Psoas muscle (tissue), 8 donors: ENCODE results near the gene SPAG16. TPM values are rescaled to one million over a fixed set of nuclear protein-coding genes. Genes with fewer than 3 reads are reported as not detected.

Experiments
- ATAC-seq, 4 donors: fragments of 200-7000 bp; cut with Tn5 transposase; one replicate each; pipeline ENCODE4 v1.9.1; 2020; ENCODE audit warnings: moderate library complexity in 3 of 4, mild to moderate bottlenecking in 2 of 4
- DNase-seq, 2 donors: peaks; one replicate each; pipeline ENCODE4 v3.0.0-alpha.2; 2020
- H3K27ac ChIP-seq: fragments of 200-600 bp; one replicate; pipeline ENCODE4 v1.8.0; 2022
- H3K27me3 ChIP-seq, 3 donors: fragments of 200-600 bp in 1 of 3; one replicate each; pipeline versions ENCODE4 v1.6.1 to v1.8.0; 2013 to 2022; ENCODE audit warnings: low read length in 2 of 3, mild to moderate bottlenecking in 2 of 3, moderate library complexity in 1 of 3; ENCODE audit not compliant: insufficient read depth in 3 of 3
- H3K36me3 ChIP-seq, 2 donors: fragments of 200-600 bp in 1 of 2; one replicate each; pipeline versions ENCODE4 v1.6.1 to v1.8.0; 2013 to 2022; ENCODE audit warnings: low read depth in 1 of 2, mild to moderate bottlenecking in 1 of 2, moderate library complexity in 1 of 2; ENCODE audit not compliant: insufficient read depth in 1 of 2
- H3K4me1 ChIP-seq: fragments of 200-600 bp; one replicate; pipeline ENCODE4 v1.8.0; 2022
- H3K4me3 ChIP-seq: fragments of 200-600 bp; one replicate; pipeline ENCODE4 v1.8.0; 2022; ENCODE audit warnings: mild to moderate bottlenecking
- H3K9me3 ChIP-seq: fragments of 200-600 bp; one replicate; pipeline ENCODE4 v1.8.0; 2022
- WGBS, 3 donors: extraction: QIAGEN DNeasy Blood & Tissue Kit; methylation state at CpG; one replicate each; pipeline versions ENCODE4 v1.1.6 to v1.1.7; 2013; 5-methylcytosine and 5-hydroxymethylcytosine counted together
- intact Hi-C, 2 donors: fragments of 100-400 bp; cut with DNase I; formaldehyde crosslinking; loops; one replicate each; pipeline versions ENCODE4 v1.11.0 to v1.14.2; 2022
- polyA plus RNA-seq, 3 donors: library from polyadenylated mRNA; stranded (reverse); fragments of 200-250 nt; gene quantifications; one replicate each; pipeline ENCODE4 v1.2.3, GENCODE V29; 2013
- total RNA-seq, 4 donors: library from RNA; stranded (reverse); fragmentation: NEBNext Ultra II Directional in 2 of 4; extraction: Animal tissue kit (Norgen Biotek cat#: 25700) in 2 of 4; gene quantifications; one replicate each; pipeline versions ENCODE4 v1.2.1 to v1.2.4, GENCODE V29; 2021 to 2023
- TF ChIP-seq, protein P1 (sequence below): fragments of 200-600 bp; IDR thresholded peaks from one replicate; pipeline ENCODE4 v1.8.0; 2022; ENCODE audit warnings: antibody characterized with exemption
- donor health status: healthy with polysubstance abuse.
- donor health status: DM: no; HTN: no; CAD: no; lungs with moderate emphysema.
- donor health status: Bipolar disorder and iron deficiency.
- donor health status: healthy.
- donor health status: DM: yes; HTN: yes; CAD: no.
- donor health status: DM: no; HTN: no; CAD: no.
- donor health status: DM: no; HTN: no; CAD: no.
- donor health status: DM: yes; HTN: yes; CAD: no.

SPAG16 gene
- total and polyA plus RNA-seq, 7 donors, result 1.6 to 8.7 (median 4.3) TPM

- intact Hi-C loops, result no loop called here
- H3K9me3 ChIP-seq, result no peaks in the 10 kb centered on the region
- TF ChIP-seq, protein P1, sequence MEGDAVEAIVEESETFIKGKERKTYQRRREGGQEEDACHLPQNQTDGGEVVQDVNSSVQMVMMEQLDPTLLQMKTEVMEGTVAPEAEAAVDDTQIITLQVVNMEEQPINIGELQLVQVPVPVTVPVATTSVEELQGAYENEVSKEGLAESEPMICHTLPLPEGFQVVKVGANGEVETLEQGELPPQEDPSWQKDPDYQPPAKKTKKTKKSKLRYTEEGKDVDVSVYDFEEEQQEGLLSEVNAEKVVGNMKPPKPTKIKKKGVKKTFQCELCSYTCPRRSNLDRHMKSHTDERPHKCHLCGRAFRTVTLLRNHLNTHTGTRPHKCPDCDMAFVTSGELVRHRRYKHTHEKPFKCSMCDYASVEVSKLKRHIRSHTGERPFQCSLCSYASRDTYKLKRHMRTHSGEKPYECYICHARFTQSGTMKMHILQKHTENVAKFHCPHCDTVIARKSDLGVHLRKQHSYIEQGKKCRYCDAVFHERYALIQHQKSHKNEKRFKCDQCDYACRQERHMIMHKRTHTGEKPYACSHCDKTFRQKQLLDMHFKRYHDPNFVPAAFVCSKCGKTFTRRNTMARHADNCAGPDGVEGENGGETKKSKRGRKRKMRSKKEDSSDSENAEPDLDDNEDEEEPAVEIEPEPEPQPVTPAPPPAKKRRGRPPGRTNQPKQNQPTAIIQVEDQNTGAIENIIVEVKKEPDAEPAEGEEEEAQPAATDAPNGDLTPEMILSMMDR, result no peak
- no peaks in the 10 kb centered on the region for H3K4me1 ChIP-seq
- no peak overlapping the region for H3K27ac ChIP-seq
- DNase-seq (no peak), ATAC-seq (no peak)
- no peak overlapping the region for H3K4me3 ChIP-seq
- no peaks in the 10 kb centered on the region for H3K36me3 ChIP-seq
- no peaks in the 10 kb centered on the region for H3K27me3 ChIP-seq
Measured at GRCh38 chr2:213971536-213971935, 687.3 kb downstream of the SPAG16 start.

DNA sequence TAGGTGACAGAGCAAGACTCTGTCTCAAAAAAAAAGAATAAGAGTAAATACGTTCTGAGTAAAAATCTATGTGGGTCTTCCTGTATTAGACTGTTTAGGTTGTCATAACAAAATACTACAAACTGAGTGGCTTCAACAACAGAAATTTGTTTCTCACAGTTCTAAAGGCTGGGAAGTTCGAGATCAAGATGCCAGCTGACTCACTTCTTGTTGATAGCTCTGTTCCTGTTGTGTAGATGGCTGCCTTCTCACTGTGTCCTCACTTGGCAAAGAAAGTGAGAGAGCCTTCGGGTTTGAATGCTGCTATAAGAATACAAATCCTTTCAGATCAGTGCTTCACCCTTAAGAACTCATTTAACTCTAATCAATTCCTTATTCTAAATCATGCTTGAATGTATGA, 696.6 kb downstream of the SPAG16 start:
- WGBS, 3 donors, result 69 to 73% (median 72%) methylated on average over 3 of the region's 3 CpGs
- Histone ChIP-seq H3K27me3 (no peaks in the 10 kb centered on the region), H3K9me3 (no peaks in the 10 kb centered on the region), H3K27ac (no peak overlapping the region), H3K4me1 (no peaks in the 10 kb centered on the region), H3K4me3 (no peak overlapping the region), H3K36me3 (no peaks in the 10 kb centered on the region)
- DNase-seq (no peak), ATAC-seq (no peak)
- intact Hi-C loops, result no loop called here
- TF ChIP-seq, protein P1, result no peak

GRCh38 chr2:213989207-213989606, 704.9 kb downstream of the SPAG16 start:
- H3K36me3 ChIP-seq, result no peaks in the 10 kb centered on the region
- intact Hi-C loops, result no loop called here
- H3K9me3 ChIP-seq, result no peaks in the 10 kb centered on the region
- no peak overlapping the region for H3K27ac ChIP-seq
- 93 to 94% (median 94%) methylated on average over 3 of the region's 3 CpGs for WGBS, 3 donors
- no peaks in the 10 kb centered on the region for H3K27me3 ChIP-seq
- no peak overlapping the region for H3K4me3 ChIP-seq
- DNase-seq (no peak), ATAC-seq (no peak)
- TF ChIP-seq, protein P1, result no peak
- no peaks in the 10 kb centered on the region for H3K4me1 ChIP-seq

DNA sequence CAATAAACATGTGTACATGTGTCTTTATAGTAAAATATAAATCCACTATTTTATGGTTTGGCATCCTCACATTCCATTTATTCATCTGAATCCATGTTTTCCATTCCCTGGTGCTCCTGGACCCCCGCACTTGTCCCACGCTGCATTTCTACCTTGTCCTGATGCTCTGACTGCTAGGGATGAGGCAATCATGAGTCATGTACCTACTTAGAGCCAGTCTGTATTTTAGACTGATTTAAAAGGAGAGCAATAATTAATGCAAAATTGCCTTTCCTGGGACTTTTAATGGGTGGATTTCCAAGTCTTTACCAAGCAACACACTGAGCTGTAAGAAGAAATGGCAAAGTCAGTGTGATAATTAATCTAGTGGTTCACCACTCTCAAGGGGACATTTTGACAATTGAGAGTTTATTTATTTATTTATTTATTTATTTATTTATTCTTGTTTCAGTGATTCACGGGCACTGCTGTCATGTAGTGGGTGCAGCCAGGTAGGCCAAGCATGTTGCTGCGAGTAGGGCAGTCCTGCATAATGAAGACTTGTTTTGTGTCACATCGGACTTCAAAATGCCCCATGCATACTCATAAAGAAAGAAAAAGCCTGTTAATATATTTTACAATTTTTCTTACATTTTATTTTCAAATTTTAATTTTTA, 707.3 kb downstream of the SPAG16 start:
- H3K27me3 ChIP-seq, result no peaks in the 10 kb centered on the region
- 85 to 92% (median 92%) methylated on average over 5 of the region's 5 CpGs for WGBS, 3 donors
- H3K4me3 ChIP-seq, result no peak overlapping the region
- H3K36me3 ChIP-seq, result no peaks in the 10 kb centered on the region
- H3K27ac ChIP-seq, result no peak overlapping the region
- H3K9me3 ChIP-seq, result no peaks in the 10 kb centered on the region
- TF ChIP-seq, protein P1, result no peak
- intact Hi-C loops, result no loop called here
- H3K4me1 ChIP-seq, result no peaks in the 10 kb centered on the region
- DNase-seq, result no peak
- no peak for ATAC-seq
